Measurements from ENCODE around the gene RNU7-1.

RNU7-1 gene

GRCh38 chr12:6917491-6918231 is 26.0 kb upstream of the RNU7-1 start:
- no peak for DNase-seq (ENCODE audit: low read depth in 2 of 3, low spot score in 1 of 3)

GRCh38 chr12:6919588-6919987 is 24.0 kb upstream of the RNU7-1 start:
- DNase-seq (ENCODE audit: low read depth in 2 of 3, low spot score in 1 of 3) = no peak

- no peak for DNase-seq (ENCODE audit: low read depth in 2 of 3, low spot score in 1 of 3)
These were observed 22.1 kb upstream of the RNU7-1 start for GRCh38 chr12:6921539-6921938.

GRCh38 chr12:6921996-6922946 is 21.3 kb upstream of the RNU7-1 start:
- no peak for DNase-seq (ENCODE audit: low read depth in 2 of 3, low spot score in 1 of 3)

- DNase-seq (ENCODE audit: low read depth in 2 of 3, low spot score in 1 of 3) = no peak
These were observed 20.4 kb upstream of the RNU7-1 start for GRCh38 chr12:6923003-6923732.

GRCh38 chr12:6923851-6924250 is 19.8 kb upstream of the RNU7-1 start:
- DNase-seq (ENCODE audit: low read depth in 2 of 3, low spot score in 1 of 3) = no peak

- no peak for DNase-seq (ENCODE audit: low read depth in 2 of 3, low spot score in 1 of 3)
These were observed 18.4 kb upstream of the RNU7-1 start for GRCh38 chr12:6925239-6925539.

- DNase-seq (ENCODE audit: low read depth in 2 of 3, low spot score in 1 of 3) = no peak
These were observed 17.9 kb upstream of the RNU7-1 start for GRCh38 chr12:6925540-6926279.

- DNase-seq (ENCODE audit: low read depth in 2 of 3, low spot score in 1 of 3) = no peak
These were observed 16.1 kb upstream of the RNU7-1 start, which contains the start of gene ATN1 for GRCh38 chr12:6927379-6928021. Gene ATN1 (plus strand): TSS chr12:6927959. CDS start chr12:6934002, 6,043 bp downstream.

- no peak for DNase-seq (ENCODE audit: low read depth in 2 of 3, low spot score in 1 of 3)
These were observed 15.5 kb upstream of the RNU7-1 start for GRCh38 chr12:6928022-6928702.

GRCh38 chr12:6928703-6929407 is 14.8 kb upstream of the RNU7-1 start:
- no peak for DNase-seq (ENCODE audit: low read depth in 2 of 3, low spot score in 1 of 3)

- no peak for DNase-seq (ENCODE audit: low read depth in 2 of 3, low spot score in 1 of 3)
These were observed 13.9 kb upstream of the RNU7-1 start for GRCh38 chr12:6929466-6930452.

- no peak for DNase-seq (ENCODE audit: low read depth in 2 of 3, low spot score in 1 of 3)
These were observed 10.8 kb upstream of the RNU7-1 start for GRCh38 chr12:6932766-6933165.

- DNase-seq (ENCODE audit: low read depth in 2 of 3, low spot score in 1 of 3) = no peak
These were observed 9.5 kb upstream of the RNU7-1 start for GRCh38 chr12:6934110-6934509.

GRCh38 chr12:6935371-6936193 is 8.0 kb upstream of the RNU7-1 start:
- DNase-seq (ENCODE audit: low read depth in 2 of 3, low spot score in 1 of 3) = no peak

GRCh38 chr12:6936194-6936635 is 7.4 kb upstream of the RNU7-1 start:
- no peak for DNase-seq (ENCODE audit: low read depth in 2 of 3, low spot score in 1 of 3)

All from stimulated activated CD4-positive, alpha-beta T cell treated with anti-CD3 and anti-CD28 coated beads, Interleukin-12 subunit alpha, Interleukin-12 subunit beta, amount 100 ng/mL, for 48 hours (primary cell).